ENCODE data around the gene TEKT3. TPM values are rescaled to one million over a fixed set of nuclear protein-coding genes. Genes with fewer than 3 reads are reported as not detected.

TEKT3 gene
- total and polyA plus RNA-seq, 7 donors = 0.05 to 0.97 (median 0.38) TPM; not detected in 3

GRCh38 chr17:15267996-15268395, 73.4 kb downstream of the TEKT3 start:
- no peaks in the 10 kb centered on the region for H3K36me3 ChIP-seq (ENCODE audit: insufficient read depth in 1 of 2, low read depth in 1 of 2)
- TF ChIP-seq, protein P1, sequence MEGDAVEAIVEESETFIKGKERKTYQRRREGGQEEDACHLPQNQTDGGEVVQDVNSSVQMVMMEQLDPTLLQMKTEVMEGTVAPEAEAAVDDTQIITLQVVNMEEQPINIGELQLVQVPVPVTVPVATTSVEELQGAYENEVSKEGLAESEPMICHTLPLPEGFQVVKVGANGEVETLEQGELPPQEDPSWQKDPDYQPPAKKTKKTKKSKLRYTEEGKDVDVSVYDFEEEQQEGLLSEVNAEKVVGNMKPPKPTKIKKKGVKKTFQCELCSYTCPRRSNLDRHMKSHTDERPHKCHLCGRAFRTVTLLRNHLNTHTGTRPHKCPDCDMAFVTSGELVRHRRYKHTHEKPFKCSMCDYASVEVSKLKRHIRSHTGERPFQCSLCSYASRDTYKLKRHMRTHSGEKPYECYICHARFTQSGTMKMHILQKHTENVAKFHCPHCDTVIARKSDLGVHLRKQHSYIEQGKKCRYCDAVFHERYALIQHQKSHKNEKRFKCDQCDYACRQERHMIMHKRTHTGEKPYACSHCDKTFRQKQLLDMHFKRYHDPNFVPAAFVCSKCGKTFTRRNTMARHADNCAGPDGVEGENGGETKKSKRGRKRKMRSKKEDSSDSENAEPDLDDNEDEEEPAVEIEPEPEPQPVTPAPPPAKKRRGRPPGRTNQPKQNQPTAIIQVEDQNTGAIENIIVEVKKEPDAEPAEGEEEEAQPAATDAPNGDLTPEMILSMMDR (IDR thresholded peaks at IDR 0.05) = no peak
- ATAC-seq (no peak), DNase-seq (no peak)
- intact Hi-C loops (cut with DNase I) = loop anchor here in 1 of 2 donors (5.0 to 10.0 kb wide), 2 partner anchors 39 to 77 kb away; partner anchors contain the start of gene TEKT3
- H3K9me3 ChIP-seq = no peaks in the 10 kb centered on the region
- H3K4me3 ChIP-seq = no peak overlapping the region
- H3K27me3 ChIP-seq (ENCODE audit: insufficient read depth in 3 of 3, low read length in 2 of 3) = no peaks in the 10 kb centered on the region
- 65 to 71% (median 69%) methylated on average over 3 of the region's 3 CpGs for WGBS, 3 donors
- no peak overlapping the region for H3K27ac ChIP-seq
- H3K4me1 ChIP-seq = peaks cover 28% of the 10 kb centered on the region

GRCh38 chr17:15266325-15267125, 74.9 kb downstream of the TEKT3 start:
- intact Hi-C loops (cut with DNase I) = loop anchor here in 1 of 2 donors (5.0 to 10.0 kb wide), 2 partner anchors 41 to 78 kb away; partner anchors contain the start of gene TEKT3

GRCh38 chr17:15265131-15265530, 76.3 kb downstream of the TEKT3 start, which contains the start of gene PMP22:
TSS of gene PMP22 (minus strand) at chr17:15265326. CDS start at chr17:15260727, 4,599 bp downstream.
- intact Hi-C loops (cut with DNase I) = loop anchor here in 1 of 2 donors (5.0 to 10.0 kb wide), 2 partner anchors 42 to 80 kb away; partner anchors contain the start of gene TEKT3
- Histone ChIP-seq H3K9me3 (no peaks in the 10 kb centered on the region), H3K4me3 (peak within 1 kb of the TSS; percentile 81), H3K27me3 (ENCODE audit: insufficient read depth in 3 of 3, low read length in 2 of 3) (no peaks in the 10 kb centered on the region), H3K27ac (peak within 1 kb of the TSS; percentile 95), H3K36me3 (ENCODE audit: insufficient read depth in 1 of 2, low read depth in 1 of 2) (no peaks in the 10 kb centered on the region), H3K4me1 (peaks cover 25% of the 10 kb centered on the region)
- TF ChIP-seq, protein P1 (IDR thresholded peaks at IDR 0.05) = no peak
- 17 to 30% (median 22%) methylated on average over 6 of the region's 6 CpGs for WGBS, 3 donors
- DNase-seq = peak in 1 of 2 donors; percentile 43
- ATAC-seq = no peak

More at GRCh38 chr17:15266325-15267125, 74.9 kb downstream of the TEKT3 start:
- Histone ChIP-seq H3K27ac (no peak overlapping the region), H3K9me3 (no peaks in the 10 kb centered on the region), H3K27me3 (ENCODE audit: insufficient read depth in 3 of 3, low read length in 2 of 3) (no peaks in the 10 kb centered on the region), H3K4me1 (peaks cover 30% of the 10 kb centered on the region), H3K36me3 (ENCODE audit: insufficient read depth in 1 of 2, low read depth in 1 of 2) (no peaks in the 10 kb centered on the region), H3K4me3 (no peak overlapping the region)
- TF ChIP-seq, protein P1 (IDR thresholded peaks at IDR 0.05) = no peak
- ATAC-seq = no peak
- WGBS, 3 donors = 69 to 86% (median 70%) methylated on average over 13 of the region's 13 CpGs
- no peak for DNase-seq

DNA sequence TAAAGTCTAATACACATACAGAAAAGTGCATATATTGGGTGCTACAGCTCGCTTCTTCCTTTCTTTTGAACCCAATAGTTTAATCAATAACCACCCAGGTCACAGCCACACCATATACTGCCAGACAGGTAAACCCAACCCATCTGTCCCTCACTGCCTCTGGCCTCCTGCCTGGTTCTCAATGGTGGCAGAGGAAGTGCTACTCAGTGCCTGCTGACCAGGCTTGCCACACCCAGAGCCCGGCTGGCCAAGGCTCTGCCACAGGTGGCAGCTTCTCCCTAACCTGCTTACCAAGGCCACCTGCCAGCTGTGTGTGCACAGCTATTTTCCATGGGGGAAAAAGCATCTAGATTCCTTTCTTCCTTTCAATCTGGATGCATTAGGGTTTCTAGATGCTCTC, 76.9 kb downstream of the TEKT3 start:
- Histone ChIP-seq H3K4me3 (peak overlapping the region; percentile 81), H3K36me3 (ENCODE audit: insufficient read depth in 1 of 2, low read depth in 1 of 2) (peaks cover 0 to 5% of the 10 kb centered on the region in 2 donors), H3K27me3 (ENCODE audit: insufficient read depth in 3 of 3, low read length in 2 of 3) (no peaks in the 10 kb centered on the region), H3K9me3 (no peaks in the 10 kb centered on the region), H3K27ac (peak overlapping the region; percentile 95), H3K4me1 (peaks cover 31% of the 10 kb centered on the region)
- TF ChIP-seq, protein P1 (IDR thresholded peaks at IDR 0.05) = no peak
- ATAC-seq (peak in 2 of 4 donors; percentile 23 to 39), DNase-seq (peak; percentile 47 to 77)
- WGBS, 3 donors = 46 to 57% (median 53%) methylated on average over 2 of the region's 2 CpGs
- intact Hi-C loops (cut with DNase I) = loop anchor here (5.0 to 10.0 kb wide), 5 partner anchors 80 to 193 kb away; partner anchors contain the start of gene TEKT3 (in 1 of the 2)
